GM21825 (cell line): Measurements from ENCODE around the gene KCNJ6.
A peak's percentile ranks its signal among the peaks of the same experiment; 100 is the strongest.
"Not testable (repeated sequence)": the region's sequence is repeated elsewhere in the genome, so short reads cannot be mapped to it uniquely, and the experiment has no call there.

Experiments used
- ATAC-seq: cut with Tn5 transposase; IDR thresholded peaks from one replicate; pipeline ENCODE4 v1.9.1; 2021; ENCODE audit warnings: mild to moderate bottlenecking, moderate library complexity; ENCODE audit not compliant: unreplicated experiment

KCNJ6 gene

DNA sequence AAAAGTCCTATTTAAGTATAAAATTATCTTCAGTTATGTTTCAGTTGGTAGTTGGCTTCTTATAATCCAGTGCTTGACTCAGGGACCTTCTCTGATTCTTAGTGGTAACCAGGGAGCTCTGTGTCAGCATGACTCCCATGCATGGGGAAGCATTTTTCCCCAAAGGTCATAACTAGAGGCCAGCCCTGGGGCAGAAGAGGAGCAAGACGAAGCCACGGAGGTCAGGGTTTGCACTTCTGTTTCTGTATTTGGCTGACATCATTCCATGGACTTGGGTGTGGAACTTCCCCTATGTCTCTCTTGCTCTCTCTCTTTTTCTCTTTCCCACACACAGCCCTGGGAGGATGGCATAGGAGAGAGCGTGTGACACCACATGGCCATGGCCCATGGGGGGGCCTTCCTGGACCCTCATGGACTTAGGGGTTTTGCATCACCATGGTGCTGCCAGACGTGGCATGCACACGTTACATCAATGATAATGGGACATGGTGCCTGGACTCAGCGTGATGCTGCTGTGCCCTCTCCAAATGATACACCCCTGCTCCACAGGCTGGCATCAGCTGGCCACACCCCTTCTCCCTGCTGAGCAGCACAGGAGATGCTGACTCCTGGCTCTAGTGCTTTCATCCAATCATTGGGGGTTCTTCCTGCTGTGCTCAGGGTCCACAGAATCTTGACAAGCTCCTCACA, 260.5 kb downstream of the KCNJ6 start:
- no peak for ATAC-seq

DNA sequence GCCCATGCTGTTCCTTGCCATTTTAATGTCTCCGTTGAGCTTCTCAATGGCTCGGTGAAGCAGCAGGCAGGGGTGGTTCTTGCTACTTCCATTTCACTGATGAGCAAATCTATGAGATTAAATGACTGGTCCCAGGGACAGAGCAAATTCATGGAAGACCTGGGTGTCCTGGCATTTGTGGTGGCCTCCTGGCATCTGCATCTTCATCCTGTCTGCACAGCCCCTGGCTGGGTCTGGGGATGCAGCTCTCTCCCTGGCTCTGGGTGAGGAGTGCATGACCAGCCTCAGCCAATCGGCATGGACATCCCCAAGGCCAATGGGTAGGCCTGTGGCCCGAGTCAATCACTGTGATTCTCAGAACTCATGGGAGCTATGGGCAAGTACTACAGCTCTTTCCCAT, 261.7 kb downstream of the KCNJ6 start:
- ATAC-seq: no peak

DNA sequence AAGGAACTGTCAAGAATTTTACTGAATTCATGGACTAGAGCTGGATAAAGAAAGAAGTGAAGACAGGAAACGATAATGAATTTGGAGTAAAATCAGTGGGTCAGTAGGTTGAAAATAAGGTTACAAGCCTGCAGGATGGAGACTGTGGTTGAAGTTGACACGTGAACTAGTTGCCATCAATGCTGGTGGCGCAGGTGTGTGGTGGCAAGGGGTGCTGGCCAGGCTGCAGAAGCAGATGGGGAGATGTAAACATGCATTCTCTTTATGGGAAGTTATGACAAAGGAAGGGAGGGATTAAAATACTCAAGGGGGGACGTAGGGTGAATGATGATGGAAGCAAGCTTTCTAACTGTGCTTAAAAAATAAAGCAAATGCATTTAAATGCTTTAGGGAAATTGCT, 263.1 kb downstream of the KCNJ6 start:
- ATAC-seq: no peak

DNA sequence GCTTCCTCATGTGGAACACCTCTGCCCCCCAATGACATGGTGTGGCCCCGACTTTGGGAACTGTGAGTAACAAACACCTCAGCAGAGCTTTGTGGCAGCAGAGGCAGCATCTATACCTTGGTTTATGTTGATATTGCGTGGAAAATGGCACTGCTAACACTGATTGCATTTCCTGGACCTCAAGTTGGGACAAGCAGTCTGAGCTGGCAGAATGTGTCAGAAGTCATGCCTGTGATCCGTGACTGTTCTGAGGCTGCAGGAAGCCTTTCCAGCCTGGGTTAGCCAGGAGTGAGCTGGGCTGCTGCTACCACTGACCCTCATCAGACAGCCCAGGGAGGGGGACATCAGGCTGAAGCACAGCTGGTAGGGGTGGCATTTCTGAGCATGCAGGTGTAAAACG, 268.5 kb downstream of the KCNJ6 start:
- no peak for ATAC-seq

DNA sequence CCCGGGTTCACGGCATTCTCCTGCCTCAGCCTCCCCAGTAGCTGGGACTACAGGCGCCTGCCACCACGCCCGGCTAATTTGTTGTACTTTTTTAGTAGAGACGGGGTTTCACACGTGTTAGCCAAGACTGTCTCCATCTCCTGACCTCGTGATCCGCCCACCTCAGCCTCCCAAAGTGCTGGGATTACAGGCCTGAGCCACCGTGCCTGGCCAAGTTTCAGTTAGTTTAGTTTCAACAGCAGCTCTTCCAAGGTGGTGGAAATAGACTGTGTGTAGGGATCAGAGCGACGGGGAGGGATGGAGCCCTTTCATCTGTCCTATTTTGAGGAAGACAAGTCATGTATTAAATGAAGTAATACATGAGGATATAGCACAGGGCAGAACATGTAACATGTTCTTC, 269.5 kb downstream of the KCNJ6 start:
- not testable (repeated sequence) for ATAC-seq

DNA sequence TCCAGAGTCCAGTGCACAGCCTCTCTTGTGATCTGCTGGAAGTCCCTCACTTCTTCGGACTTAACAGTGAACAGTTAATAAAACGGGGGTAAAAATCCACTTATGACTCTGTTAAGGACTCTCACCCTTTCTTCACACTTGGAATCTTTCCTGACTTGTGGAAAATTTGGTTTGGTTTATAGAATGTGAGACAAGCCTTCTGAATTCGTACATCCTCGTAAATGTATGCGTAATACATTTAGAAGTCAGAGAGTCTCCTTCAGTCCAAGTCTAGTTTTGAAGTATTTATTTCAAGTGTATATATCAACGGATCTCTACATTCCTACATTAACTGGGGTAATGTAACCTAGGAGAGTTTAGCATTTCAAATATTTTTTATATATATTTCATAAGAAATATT, 270.4 kb downstream of the KCNJ6 start:
- no peak for ATAC-seq

DNA sequence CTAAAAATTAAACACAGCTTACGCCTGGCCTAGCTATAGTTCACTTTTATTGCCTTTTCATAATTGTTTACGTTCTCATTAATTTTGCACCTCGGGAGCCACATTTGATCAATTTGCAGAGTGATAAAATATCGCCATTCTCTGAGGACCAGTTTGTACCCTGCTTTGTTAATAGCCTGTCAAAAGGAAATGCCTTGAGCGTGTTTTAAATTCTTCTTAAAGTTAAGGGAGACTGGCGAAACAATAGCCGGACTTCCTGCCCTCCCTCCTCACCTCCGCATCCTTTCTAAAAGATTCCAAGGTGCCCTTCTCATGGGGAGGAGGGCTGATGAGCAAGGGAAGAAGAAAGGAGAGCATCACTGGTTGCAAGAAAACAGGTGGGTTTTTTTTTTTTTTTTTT, 271.6 kb downstream of the KCNJ6 start:
- ATAC-seq: no peak

DNA sequence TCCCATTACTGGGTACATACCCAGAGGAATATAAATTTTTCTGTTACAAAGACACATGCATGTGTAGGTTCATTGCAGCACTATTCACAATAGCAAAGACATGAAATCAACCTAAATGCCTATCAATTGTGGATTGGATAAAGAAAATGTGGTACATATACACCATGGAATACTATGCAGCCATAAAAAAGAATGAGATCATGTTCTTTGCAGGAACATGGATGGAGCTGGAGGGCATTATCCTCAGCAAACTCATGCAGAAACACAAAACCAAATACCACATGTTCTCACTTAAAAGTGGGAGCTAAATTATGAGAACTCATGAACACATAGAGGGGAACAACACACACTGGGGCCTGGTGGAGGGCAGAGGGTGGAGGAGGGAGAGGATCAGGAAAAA, 272.4 kb downstream of the KCNJ6 start:
- ATAC-seq: not testable (repeated sequence)

DNA sequence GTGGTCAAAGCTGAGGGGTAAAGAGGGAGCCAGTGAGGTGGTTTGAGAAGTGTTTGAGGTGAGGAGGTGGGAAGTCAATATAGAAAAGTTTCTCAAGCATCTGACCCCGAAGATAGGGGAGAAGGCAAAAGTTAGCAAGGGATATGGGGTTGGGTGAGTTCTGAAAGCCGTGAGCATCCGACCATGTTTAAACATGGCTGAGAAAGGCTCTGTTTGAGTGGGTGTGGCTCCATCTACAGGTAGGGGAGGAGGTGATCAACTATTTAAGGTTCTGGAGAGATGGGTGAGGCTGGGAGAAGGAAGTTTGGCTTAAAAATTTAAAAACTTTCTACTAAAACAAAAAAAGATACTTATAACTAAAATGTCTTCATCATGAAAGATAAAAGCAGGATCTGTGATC, 273.8 kb downstream of the KCNJ6 start:
- ATAC-seq: no peak

DNA sequence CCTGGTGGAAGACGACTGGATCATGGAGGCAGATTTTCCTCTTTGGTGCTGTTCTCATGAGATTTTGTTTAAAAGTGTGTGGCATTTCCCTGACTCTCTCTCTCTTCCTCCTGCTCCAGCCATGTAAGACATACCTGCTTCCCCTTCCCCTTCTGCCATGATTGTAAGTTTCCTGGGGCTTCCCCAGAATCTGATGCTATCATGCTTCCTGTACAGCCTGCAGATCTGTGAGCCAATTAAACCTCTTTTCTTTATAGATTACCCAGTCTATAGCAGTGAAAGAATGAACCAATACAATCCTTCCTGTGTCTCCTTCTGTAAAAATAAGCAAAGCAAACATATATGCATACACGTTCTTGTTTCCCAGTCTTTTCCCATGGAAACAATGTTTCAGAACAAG, 276.5 kb downstream of the KCNJ6 start:
- ATAC-seq: no peak

DNA sequence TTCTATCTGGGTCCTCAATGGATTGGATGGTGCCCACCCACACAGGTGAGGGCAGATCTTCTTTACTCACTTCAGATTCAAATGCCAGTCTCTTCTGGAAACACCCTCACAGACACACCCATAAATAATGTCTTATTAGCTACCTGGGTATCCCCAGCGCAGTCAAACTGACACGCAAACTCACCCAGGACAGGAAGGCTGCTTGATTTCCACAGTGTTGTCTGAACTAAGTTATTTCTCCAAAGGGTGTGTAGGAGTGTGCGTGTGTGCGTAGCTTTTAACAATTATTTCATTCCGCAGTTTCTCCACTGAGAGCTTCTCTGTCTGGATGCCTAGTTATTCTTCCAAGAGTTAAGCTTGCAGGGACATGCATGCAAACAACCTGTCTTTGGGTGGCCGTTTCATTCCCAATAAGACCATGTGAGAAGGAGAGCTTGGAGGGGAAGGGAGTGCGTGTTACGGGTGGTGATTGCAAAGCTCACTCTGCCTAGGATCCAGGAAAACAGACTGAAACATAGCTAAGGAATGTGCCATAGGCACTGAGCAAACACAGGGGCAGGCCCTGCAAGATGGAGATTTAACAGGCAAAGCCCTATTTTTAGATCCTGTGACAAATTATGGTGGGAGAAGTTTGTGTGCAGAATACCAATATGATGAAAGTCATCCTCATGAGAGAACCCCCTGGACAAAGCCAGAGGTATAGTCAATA, 280.0 kb downstream of the KCNJ6 start:
- ATAC-seq: no peak

DNA sequence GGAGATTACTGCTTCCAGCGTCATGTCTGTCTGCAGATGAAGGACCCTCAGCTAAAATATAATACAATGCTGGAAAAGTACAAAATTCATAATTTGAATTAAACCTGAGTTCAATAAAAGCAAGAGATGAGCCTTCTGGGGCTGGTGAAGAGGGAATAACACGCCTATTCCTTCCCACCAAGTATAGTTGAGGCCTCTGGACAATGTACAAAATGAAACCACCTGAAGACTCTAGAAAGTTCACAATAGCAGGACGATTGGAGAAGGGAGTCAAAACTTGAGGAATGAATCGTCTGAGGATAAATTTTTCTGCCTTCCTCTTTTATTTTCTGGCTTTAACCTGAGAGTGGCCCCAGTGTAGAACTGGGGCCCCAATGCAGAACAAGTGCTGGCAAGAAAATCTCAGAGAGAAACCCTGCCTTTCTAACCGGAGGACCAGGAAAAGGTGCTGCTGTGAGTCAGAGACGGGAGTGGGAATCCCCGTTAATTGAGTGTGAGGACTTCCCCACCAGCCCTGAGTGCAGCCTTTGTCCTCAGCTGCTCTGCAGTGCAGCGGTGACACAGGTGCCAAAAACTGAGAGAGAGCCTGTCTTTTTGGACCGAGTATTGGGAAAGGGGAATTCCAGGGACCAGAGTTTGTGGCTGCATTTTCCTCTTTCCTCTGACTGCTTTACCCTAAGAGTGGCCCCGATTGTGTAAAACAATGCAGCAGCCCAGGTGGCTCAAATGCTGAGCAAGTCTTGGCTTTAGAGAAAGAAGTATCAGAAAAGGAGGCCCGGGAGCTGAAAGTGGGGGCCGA, 284.7 kb downstream of the KCNJ6 start:
- ATAC-seq: peak; percentile 83

DNA sequence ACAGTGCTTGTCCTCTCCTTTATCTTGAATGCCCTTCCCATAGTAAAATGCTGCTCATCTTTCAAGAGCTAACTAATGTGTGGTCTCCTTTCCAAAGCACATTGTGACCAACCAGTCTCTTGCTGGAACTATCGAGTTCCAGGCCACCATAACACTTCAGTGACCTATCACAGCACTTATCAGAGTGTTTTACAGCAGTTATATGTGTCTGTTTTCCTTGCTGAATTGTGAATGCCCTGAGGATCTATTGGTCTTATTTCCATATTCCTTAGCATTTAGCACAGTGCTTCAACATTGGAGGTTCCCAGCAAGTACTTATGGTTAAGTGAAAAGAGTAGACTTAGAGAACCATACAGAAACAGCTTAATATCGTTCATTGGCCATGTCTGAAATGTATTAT, 285.4 kb downstream of the KCNJ6 start:
- ATAC-seq: no peak

DNA sequence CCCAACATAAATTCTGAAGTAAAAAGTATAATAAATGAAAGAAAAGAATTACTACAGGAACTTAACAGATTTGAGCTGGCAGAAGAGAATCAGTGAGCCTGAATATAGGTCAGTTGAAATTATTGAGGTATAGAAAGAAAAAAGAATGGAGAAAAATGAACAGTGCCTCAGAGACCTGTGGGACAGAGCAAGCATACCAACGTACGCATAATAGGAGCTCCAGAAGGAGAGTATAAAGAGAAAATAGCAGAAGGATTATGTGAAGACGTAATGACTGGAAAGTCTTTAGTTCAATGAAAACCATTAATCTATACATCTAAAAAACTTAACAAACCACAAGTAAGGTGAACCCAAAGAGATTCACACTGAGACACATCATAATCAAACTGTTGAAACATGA, 287.9 kb downstream of the KCNJ6 start:
- no peak for ATAC-seq

DNA sequence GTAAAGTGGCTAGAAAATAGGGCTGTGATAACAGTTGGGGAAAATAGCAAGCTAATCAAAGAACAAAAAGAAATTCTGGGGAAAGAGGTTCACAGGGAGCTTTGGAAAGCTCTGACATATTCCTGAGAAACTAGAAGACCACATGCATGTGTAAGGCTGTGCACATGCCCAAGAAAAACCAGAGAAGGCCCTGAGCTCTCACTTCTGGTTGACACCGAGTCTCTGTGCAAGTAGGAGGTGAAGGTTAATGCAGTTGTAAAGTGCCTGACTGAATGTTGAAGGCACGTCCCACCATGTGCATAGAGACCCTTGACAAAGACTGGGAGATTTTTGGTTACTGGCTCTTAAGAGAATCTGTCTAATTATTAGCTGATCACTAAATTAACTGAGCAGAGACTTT, 288.7 kb downstream of the KCNJ6 start:
- no peak for ATAC-seq

DNA sequence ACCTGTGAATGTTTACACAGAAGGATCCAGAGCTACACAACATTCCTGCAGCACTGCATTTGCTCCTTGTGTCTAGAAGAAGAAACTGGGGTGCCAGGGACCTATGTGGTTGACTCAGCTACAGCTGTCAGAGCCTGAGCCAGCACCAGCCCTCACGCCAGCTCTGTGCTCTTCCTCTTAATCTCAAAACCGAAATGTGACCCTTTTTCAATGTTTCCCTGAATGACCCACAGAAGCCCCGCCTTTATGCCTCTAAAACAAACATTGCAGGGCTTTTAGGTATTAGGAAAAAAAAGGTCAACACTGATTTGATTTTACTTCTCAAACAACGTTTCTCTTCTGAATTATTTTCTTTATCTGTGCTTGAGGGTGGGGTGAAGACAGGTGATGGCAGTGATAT, 289.2 kb downstream of the KCNJ6 start:
- ATAC-seq: no peak

DNA sequence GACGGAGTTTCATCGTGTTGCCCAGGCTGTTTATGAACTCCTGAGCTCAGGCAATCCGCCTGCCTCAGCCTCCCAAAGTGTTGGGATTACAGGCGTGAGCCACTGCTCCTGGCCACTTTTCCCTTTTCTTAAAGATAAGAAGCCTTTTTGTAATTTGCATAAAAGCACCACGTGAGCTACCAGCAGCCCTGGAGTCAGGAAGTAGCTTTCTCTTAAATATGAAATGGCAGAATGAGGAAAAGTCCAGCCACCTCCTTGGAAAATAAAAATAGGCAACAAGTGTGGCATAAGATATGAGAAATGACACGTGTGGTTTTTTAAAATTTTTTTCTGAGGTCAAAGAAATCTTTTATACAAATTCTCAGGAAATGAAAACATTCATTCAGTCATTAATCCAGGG, 289.9 kb downstream of the KCNJ6 start:
- ATAC-seq: no peak

DNA sequence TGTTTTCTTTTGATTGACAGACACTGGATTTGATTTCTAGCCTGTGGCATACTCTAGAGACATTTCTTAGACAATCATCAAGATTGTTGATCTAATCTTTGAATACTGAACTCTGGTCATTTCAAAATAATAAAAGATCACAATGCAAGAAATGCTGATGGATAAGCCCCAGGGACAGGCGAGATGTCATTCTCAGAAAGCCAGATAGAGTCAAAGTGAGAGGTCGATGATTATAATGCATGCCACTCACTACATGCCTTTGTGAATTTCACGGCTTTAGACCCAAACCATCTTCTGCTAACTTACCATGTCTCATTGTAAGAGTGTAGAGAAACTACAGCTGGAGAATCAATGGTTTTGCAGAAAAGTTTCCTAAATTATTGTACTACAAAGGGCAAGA, 292.6 kb downstream of the KCNJ6 start:
- ATAC-seq: no peak

DNA sequence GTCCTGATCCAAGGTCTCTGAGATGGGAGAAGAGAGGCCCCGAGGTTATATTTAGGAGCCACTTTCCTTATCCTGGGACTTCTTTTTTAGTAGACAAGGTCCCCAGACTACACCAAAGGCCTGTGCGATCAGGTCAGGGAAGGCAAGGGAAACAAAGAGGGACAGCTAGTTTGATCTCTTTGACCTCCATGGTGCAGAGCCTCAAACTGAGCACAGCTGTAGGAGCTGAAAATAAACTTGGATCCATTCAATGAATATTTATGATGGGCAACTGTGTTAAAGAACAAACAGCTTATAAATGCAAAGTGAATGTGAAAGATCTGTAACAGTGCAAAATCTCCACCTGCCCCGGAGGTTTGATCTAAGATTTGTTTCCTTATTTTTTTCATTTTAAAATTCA, 293.1 kb downstream of the KCNJ6 start:
- no peak for ATAC-seq

DNA sequence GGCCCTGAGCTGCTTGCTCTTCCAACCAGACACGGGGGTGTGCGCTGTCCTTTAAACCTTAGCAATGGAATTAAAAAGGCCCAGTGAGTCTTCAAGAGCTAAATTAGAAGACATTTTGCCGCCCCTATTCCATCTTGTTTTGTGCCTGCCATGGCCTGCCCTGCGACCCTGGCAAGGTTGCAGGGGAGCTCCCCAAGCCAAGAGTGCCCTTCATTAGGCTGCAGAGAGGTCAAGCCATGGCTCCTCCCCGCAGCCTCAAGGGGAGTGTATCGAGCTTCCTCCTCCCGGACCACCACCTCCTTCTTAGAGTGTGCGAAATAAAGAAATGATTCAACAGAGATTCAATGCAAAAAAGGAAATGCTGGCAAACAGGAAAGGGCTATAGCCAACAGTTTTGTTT, 293.5 kb downstream of the KCNJ6 start:
- ATAC-seq: no peak

DNA sequence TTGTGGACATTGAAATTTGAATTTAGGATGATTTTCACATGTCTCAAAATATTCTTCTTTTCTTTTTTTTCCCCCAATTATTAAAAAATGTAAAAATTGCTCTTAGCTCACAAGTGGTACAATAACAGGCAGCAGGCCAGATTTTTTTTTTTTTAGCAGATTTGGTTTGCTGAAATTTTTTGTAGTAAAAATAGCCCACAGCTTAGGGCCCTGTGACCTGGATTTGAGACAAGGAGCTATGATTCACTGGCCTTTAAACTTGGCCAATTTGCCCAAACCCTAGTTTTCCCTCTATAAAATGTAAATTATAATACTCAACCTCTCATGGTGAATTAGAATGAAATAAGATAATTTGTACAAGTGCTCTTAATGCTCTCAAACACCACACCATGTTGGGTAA, 295.9 kb downstream of the KCNJ6 start:
- ATAC-seq: no peak

DNA sequence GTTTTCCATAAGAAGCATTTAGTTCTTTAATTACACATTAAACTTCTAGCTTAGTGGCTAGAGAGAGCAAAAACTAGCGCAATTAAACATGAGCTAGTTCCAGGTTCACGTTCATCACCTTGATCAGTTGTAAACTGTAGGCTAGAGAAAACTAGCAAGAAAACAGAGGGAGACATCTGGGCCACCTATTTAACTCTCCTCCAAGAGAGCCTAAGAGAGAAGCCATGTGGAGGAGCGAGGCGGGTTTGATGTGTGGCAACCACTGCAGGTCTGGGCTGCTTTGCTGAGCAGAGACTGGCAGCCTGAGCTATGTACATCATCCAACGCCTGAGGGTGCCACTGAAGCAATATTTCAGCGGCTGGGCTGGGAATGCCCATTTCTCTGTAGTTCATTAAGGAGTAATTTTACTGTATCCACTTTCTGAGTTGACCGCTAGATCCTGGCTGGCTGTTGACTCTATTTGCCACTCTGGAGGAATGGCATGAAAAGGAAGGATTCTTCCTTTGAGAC, 296.7 kb downstream of the KCNJ6 start:
- ATAC-seq: no peak
